Skeletal muscle tissue (tissue), 4 donors: ENCODE measurements around the gene FCRLB. TPM values are rescaled to one million over a fixed set of nuclear protein-coding genes. Genes with fewer than 3 reads are reported as not detected.
"Not testable (repeated sequence)": the region's sequence is repeated elsewhere in the genome, so short reads cannot be mapped to it uniquely, and the experiment has no call there.

ENCODE experiments used
- H3K27ac ChIP-seq: one replicate; pipeline ENCODE4 v1.7.0; 2013; ENCODE audit warnings: mild to moderate bottlenecking, low read depth, low read length, inconsistent platforms
- H3K27me3 ChIP-seq, 3 donors: one replicate each; pipeline ENCODE4 v1.7.0; 2013; ENCODE audit warnings: low read length in 3 of 3; ENCODE audit not compliant: control insufficient read depth in 3 of 3, insufficient read depth in 3 of 3
- H3K36me3 ChIP-seq, 3 donors: one replicate each; pipeline ENCODE4 v1.7.0; 2013; ENCODE audit warnings: low read length in 3 of 3; ENCODE audit not compliant: control insufficient read depth in 3 of 3, insufficient read depth in 3 of 3
- H3K4me1 ChIP-seq, 3 donors: one replicate each; pipeline ENCODE4 v1.7.0; 2013; ENCODE audit warnings: low read length in 3 of 3, mild to moderate bottlenecking in 3 of 3; ENCODE audit not compliant: control insufficient read depth in 3 of 3, insufficient read depth in 3 of 3
- H3K4me3 ChIP-seq, 3 donors: one replicate each; pipeline ENCODE4 v1.7.0; 2013; ENCODE audit warnings: low read length in 3 of 3
- H3K9ac ChIP-seq, 3 donors: one replicate each; pipeline ENCODE4 v1.7.0; 2013; ENCODE audit warnings: low read length in 3 of 3, mild to moderate bottlenecking in 3 of 3, moderate library complexity in 2 of 3, low read depth in 1 of 3
- H3K9me3 ChIP-seq, 3 donors: one replicate each; pipeline ENCODE4 v1.7.0; 2013; ENCODE audit warnings: low read length in 3 of 3; ENCODE audit not compliant: control insufficient read depth in 3 of 3
- total RNA-seq: library from RNA; depleted of rRNA; stranded (reverse); fragments of >200 nt; gene quantifications from one replicate; pipeline ENCODE4 v1.2.3, GENCODE V29; 2014
- donor health status: Osteomylitis.

Gene FCRLB
- total RNA-seq, result 1.0 TPM

GRCh38 chr1:161720956-161721737, at the start of gene FCRLB:
TSS of gene FCRLB (plus strand) at chr1:161721544. CDS start at chr1:161722673, 1,129 bp downstream.
- Histone ChIP-seq H3K4me3 (no peak within 1 kb of the TSS), H3K9ac (no peak within 1 kb of the TSS), H3K4me1 (peaks cover 7 to 9% (median 7%) of the 10 kb centered on the region in 3 donors), H3K27me3 (peaks cover 11 to 33% (median 32%) of the 10 kb centered on the region in 3 donors), H3K36me3 (no peaks in the 10 kb centered on the region), H3K9me3 (no peaks in the 10 kb centered on the region), H3K27ac (no peak within 1 kb of the TSS)

GRCh38 chr1:161673437-161673836, 47.9 kb upstream of the FCRLB start:
- not testable (repeated sequence) for H3K4me1 ChIP-seq, H3K27me3 ChIP-seq, H3K36me3 ChIP-seq, H3K9ac ChIP-seq, H3K4me3 ChIP-seq, H3K9me3 ChIP-seq, H3K27ac ChIP-seq

GRCh38 chr1:161674447-161674846, 46.9 kb upstream of the FCRLB start:
- not testable (repeated sequence) for H3K36me3 ChIP-seq, H3K9ac ChIP-seq, H3K27ac ChIP-seq, H3K9me3 ChIP-seq, H3K4me1 ChIP-seq, H3K27me3 ChIP-seq, H3K4me3 ChIP-seq

GRCh38 chr1:161674908-161675307, 46.4 kb upstream of the FCRLB start:
- not testable (repeated sequence) for H3K27me3 ChIP-seq, H3K36me3 ChIP-seq, H3K4me1 ChIP-seq, H3K4me3 ChIP-seq, H3K9me3 ChIP-seq, H3K9ac ChIP-seq, H3K27ac ChIP-seq

GRCh38 chr1:161676441-161676840, 44.9 kb upstream of the FCRLB start:
- Histone ChIP-seq H3K36me3 (no peaks in the 10 kb centered on the region), H3K4me1 (no peaks in the 10 kb centered on the region), H3K9ac (no peak overlapping the region), H3K27me3 (peaks cover 0 to 8% (median 0%) of the 10 kb centered on the region in 3 donors), H3K27ac (no peak overlapping the region), H3K9me3 (no peaks in the 10 kb centered on the region), H3K4me3 (no peak overlapping the region)

- no peaks in the 10 kb centered on the region for H3K4me1 ChIP-seq
- no peaks in the 10 kb centered on the region for H3K9me3 ChIP-seq
- H3K4me3 ChIP-seq, result no peak overlapping the region
- H3K36me3 ChIP-seq, result no peaks in the 10 kb centered on the region
- H3K27me3 ChIP-seq, result peaks cover 0 to 8% (median 0%) of the 10 kb centered on the region in 3 donors
- H3K27ac ChIP-seq, result no peak overlapping the region
- no peak overlapping the region for H3K9ac ChIP-seq
Observed at GRCh38 chr1:161676958-161677689, 44.2 kb upstream of the FCRLB start.

GRCh38 chr1:161678500-161678899, 42.8 kb upstream of the FCRLB start:
- Histone ChIP-seq H3K9ac (no peak overlapping the region), H3K4me3 (no peak overlapping the region), H3K9me3 (no peaks in the 10 kb centered on the region), H3K27ac (no peak overlapping the region), H3K36me3 (no peaks in the 10 kb centered on the region), H3K4me1 (no peaks in the 10 kb centered on the region), H3K27me3 (peaks cover 0 to 8% (median 0%) of the 10 kb centered on the region in 3 donors)

GRCh38 chr1:161681879-161682278, 39.5 kb upstream of the FCRLB start:
- H3K27me3 ChIP-seq, result peaks cover 0 to 8% (median 0%) of the 10 kb centered on the region in 3 donors
- no peaks in the 10 kb centered on the region for H3K4me1 ChIP-seq
- no peak overlapping the region for H3K9ac ChIP-seq
- H3K9me3 ChIP-seq, result no peaks in the 10 kb centered on the region
- H3K36me3 ChIP-seq, result no peaks in the 10 kb centered on the region
- H3K4me3 ChIP-seq, result no peak overlapping the region
- H3K27ac ChIP-seq, result no peak overlapping the region

- Histone ChIP-seq H3K27me3 (peaks cover 0 to 5% (median 4%) of the 10 kb centered on the region in 3 donors), H3K27ac (no peak overlapping the region), H3K9me3 (no peaks in the 10 kb centered on the region), H3K4me1 (no peaks in the 10 kb centered on the region), H3K4me3 (no peak overlapping the region), H3K36me3 (no peaks in the 10 kb centered on the region), H3K9ac (no peak overlapping the region)
Observed at GRCh38 chr1:161688946-161689345, 32.4 kb upstream of the FCRLB start.

- Histone ChIP-seq H3K9me3 (no peaks in the 10 kb centered on the region), H3K9ac (no peak overlapping the region), H3K27me3 (peaks cover 0 to 5% (median 4%) of the 10 kb centered on the region in 3 donors), H3K4me3 (no peak overlapping the region), H3K4me1 (no peaks in the 10 kb centered on the region), H3K27ac (no peak overlapping the region), H3K36me3 (no peaks in the 10 kb centered on the region)
Observed at GRCh38 chr1:161691846-161692245, 29.5 kb upstream of the FCRLB start.
